Skeletal muscle cell (primary cell): Measurements from ENCODE around the gene TMED5.
"Not testable (repeated sequence)": the region's sequence is repeated elsewhere in the genome, so short reads cannot be mapped to it uniquely, and the experiment has no call there.

ENCODE experiments used
- DNase-seq: peaks from one replicate; pipeline ENCODE4 v3.0.0-alpha.2; 2010; ENCODE audit warnings: low read depth
- H3K4me3 ChIP-seq: 2 replicates; pipeline ENCODE4 v1.5.1; 2011; ENCODE audit warnings: low read depth, mild to moderate bottlenecking, control low read depth, low read length, moderate library complexity

Gene TMED5

GRCh38 chr1:93174638-93175037 lies 5.6 kb downstream of the TMED5 start:
- not testable (repeated sequence) for DNase-seq, H3K4me3 ChIP-seq

GRCh38 chr1:93172778-93173177 lies 7.4 kb downstream of the TMED5 start:
- no peak overlapping the region for H3K4me3 ChIP-seq
- no peak for DNase-seq

- no peak overlapping the region for H3K4me3 ChIP-seq
- no peak for DNase-seq
Observed at GRCh38 chr1:93171549-93172034, 8.6 kb downstream of the TMED5 start.

- not testable (repeated sequence) for H3K4me3 ChIP-seq
Observed at GRCh38 chr1:93170141-93170678, 10.0 kb downstream of the TMED5 start.

GRCh38 chr1:93167006-93167405 lies 13.2 kb downstream of the TMED5 start:
- DNase-seq, result no peak

More at GRCh38 chr1:93170141-93170678, 10.0 kb downstream of the TMED5 start:
- not testable (repeated sequence) for DNase-seq

GRCh38 chr1:93165895-93166294 lies 14.3 kb downstream of the TMED5 start:
- not testable (repeated sequence) for DNase-seq, H3K4me3 ChIP-seq

More at GRCh38 chr1:93167006-93167405, 13.2 kb downstream of the TMED5 start:
- H3K4me3 ChIP-seq, result no peak overlapping the region

GRCh38 chr1:93164816-93165215 lies 15.4 kb downstream of the TMED5 start:
- DNase-seq, result no peak

GRCh38 chr1:93163314-93163713 lies 16.9 kb downstream of the TMED5 start:
- not testable (repeated sequence) for H3K4me3 ChIP-seq, DNase-seq

More at GRCh38 chr1:93164816-93165215, 15.4 kb downstream of the TMED5 start:
- no peak overlapping the region for H3K4me3 ChIP-seq

GRCh38 chr1:93159337-93159736 lies 20.9 kb downstream of the TMED5 start:
- DNase-seq, result no peak
- no peak overlapping the region for H3K4me3 ChIP-seq

GRCh38 chr1:93155335-93155734 lies 24.9 kb downstream of the TMED5 start:
- DNase-seq, result no peak
- H3K4me3 ChIP-seq, result no peak overlapping the region

GRCh38 chr1:93154898-93155297 lies 25.3 kb downstream of the TMED5 start:
- no peak for DNase-seq
- no peak overlapping the region for H3K4me3 ChIP-seq

GRCh38 chr1:93152835-93153234 lies 27.4 kb downstream of the TMED5 start:
- DNase-seq, result no peak

GRCh38 chr1:93151474-93151873 lies 28.7 kb downstream of the TMED5 start:
- H3K4me3 ChIP-seq, result no peak overlapping the region
- DNase-seq, result no peak

More at GRCh38 chr1:93152835-93153234, 27.4 kb downstream of the TMED5 start:
- no peak overlapping the region for H3K4me3 ChIP-seq

- no peak overlapping the region for H3K4me3 ChIP-seq
- DNase-seq, result no peak
Observed at GRCh38 chr1:93150729-93151128, 29.5 kb downstream of the TMED5 start.

GRCh38 chr1:93148001-93148400 lies 32.2 kb downstream of the TMED5 start:
- DNase-seq, result peak; percentile 26
- no peak overlapping the region for H3K4me3 ChIP-seq

- no peak overlapping the region for H3K4me3 ChIP-seq
- no peak for DNase-seq
Observed at GRCh38 chr1:93143769-93144168, 36.4 kb downstream of the TMED5 start.

- no peak overlapping the region for H3K4me3 ChIP-seq
- DNase-seq, result no peak
Observed at GRCh38 chr1:93143136-93143535, 37.1 kb downstream of the TMED5 start.

- H3K4me3 ChIP-seq, result no peak overlapping the region
- DNase-seq, result no peak
Observed at GRCh38 chr1:93142161-93142560, 38.1 kb downstream of the TMED5 start.

- H3K4me3 ChIP-seq, result no peak overlapping the region
- no peak for DNase-seq
Observed at GRCh38 chr1:93140106-93140505, 40.1 kb downstream of the TMED5 start.

- no peak for DNase-seq
- no peak overlapping the region for H3K4me3 ChIP-seq
Observed at GRCh38 chr1:93137604-93138292, 42.5 kb downstream of the TMED5 start.

GRCh38 chr1:93136445-93136844 lies 43.8 kb downstream of the TMED5 start:
- H3K4me3 ChIP-seq, result no peak overlapping the region
- DNase-seq, result no peak
